ENCODE measurements around the gene IGF1R.

DNA sequence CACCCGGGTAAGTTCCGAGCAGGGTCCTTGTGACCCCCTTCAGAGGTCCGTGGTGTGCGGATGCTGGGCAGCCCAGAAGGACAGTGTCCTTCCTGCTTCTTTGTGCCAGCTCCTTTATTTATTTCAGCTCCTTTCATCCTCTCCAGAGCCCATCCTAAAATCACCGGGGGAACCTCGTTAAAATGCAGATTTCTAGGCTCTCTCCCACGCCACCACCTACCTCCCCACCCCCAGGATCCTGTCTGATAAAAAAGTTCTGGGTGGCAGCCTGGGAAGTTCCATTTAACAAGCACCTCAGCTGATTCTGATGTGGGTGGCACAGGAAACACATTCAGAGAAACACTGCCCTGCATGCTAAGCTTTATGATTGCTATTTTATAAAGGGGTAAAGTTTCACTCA is 12.5 kb upstream of the IGF1R start:
- TF ChIP-seq POLR2A (IDR thresholded peaks at IDR 0.05): no peak
- TF ChIP-seq, protein P1, sequence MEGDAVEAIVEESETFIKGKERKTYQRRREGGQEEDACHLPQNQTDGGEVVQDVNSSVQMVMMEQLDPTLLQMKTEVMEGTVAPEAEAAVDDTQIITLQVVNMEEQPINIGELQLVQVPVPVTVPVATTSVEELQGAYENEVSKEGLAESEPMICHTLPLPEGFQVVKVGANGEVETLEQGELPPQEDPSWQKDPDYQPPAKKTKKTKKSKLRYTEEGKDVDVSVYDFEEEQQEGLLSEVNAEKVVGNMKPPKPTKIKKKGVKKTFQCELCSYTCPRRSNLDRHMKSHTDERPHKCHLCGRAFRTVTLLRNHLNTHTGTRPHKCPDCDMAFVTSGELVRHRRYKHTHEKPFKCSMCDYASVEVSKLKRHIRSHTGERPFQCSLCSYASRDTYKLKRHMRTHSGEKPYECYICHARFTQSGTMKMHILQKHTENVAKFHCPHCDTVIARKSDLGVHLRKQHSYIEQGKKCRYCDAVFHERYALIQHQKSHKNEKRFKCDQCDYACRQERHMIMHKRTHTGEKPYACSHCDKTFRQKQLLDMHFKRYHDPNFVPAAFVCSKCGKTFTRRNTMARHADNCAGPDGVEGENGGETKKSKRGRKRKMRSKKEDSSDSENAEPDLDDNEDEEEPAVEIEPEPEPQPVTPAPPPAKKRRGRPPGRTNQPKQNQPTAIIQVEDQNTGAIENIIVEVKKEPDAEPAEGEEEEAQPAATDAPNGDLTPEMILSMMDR (IDR thresholded peaks at IDR 0.05): no peak
